HG02981 (cell line): ENCODE data around the gene EYA4.
"Not testable (repeated sequence)": the region's sequence is repeated elsewhere in the genome, so short reads cannot be mapped to it uniquely, and the experiment has no call there.

ENCODE experiments used
- ATAC-seq: cut with Tn5 transposase; IDR thresholded peaks from one replicate; pipeline ENCODE4 v1.9.1; 2021; ENCODE audit warnings: mild to moderate bottlenecking, moderate library complexity; ENCODE audit not compliant: unreplicated experiment

The EYA4 gene

DNA sequence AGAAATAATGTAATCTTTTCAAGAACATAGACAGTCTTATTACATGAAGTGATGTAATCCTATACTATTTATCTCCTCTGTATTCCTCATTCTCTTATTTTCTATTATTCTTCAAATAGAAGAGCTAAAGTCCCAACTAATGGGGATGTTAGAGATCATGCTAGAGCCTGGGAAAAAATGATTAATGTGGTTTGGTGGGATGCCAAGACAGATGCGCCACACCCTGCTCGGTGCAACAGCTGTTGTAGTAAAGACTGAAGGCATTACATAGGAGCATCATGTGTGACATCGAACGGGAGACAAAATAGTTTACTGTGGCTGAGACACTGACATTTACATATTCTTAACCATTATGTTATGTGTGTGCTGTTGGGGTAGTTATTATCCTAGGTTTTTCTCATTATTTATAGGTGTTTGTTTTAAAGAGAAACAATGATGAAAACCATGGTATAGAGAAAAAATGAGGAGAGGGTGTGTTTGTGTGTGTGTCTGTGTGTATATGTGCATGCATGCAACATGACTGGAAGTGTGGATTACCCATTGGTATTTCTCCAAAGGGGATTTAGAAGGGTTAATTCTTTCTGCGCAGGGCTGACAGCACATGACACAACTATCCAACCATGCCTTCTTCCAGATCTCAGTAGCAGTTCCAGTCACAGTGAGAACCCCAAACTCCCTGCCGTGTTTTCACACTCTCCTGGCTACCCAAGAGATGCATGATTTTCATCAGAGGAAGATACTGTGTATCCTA is 155.3 kb downstream of the EYA4 start:
- no peak for ATAC-seq

DNA sequence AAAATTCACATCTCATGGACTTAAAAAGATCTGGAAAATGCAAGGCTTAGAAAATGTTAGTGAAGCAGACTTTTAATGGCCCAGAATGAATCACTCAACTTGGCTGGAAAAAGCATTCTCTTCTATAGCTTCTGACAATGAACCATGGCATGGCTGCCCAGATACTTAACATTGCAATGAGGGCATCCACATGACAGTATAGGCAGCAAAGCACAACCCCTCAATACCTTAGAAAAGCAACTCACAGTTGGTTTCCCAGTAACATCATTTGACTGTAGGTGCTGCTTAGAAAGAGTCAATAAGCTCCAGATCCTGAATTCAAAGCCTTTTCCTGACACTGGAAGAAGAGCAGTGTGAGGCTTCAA is 155.8 kb downstream of the EYA4 start:
- ATAC-seq, result no peak

GRCh38 chr6:133397601-133398000 is 156.4 kb downstream of the EYA4 start:
- ATAC-seq, result not testable (repeated sequence)

DNA sequence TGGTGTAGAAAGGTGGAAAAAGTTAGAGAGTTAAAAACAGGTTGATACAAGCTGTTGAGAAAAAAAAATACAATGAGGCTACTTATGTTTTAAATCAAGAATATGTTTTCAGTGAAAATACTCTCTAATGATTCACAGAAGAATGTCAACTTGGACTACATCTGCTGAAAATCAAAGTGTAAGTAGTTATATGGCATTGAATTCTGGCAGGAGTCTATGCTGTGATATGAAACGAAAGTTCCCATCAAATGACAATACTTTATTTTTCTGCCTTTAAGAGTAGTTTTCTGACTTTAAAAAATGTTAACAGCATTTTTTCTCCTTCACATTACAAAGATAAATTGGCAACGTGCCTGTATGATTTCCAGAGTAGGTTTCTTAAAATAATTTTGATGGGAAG is 158.3 kb downstream of the EYA4 start:
- ATAC-seq, result no peak

- no peak for ATAC-seq
Observed at GRCh38 chr6:133404151-133404550, 163.0 kb downstream of the EYA4 start.

DNA sequence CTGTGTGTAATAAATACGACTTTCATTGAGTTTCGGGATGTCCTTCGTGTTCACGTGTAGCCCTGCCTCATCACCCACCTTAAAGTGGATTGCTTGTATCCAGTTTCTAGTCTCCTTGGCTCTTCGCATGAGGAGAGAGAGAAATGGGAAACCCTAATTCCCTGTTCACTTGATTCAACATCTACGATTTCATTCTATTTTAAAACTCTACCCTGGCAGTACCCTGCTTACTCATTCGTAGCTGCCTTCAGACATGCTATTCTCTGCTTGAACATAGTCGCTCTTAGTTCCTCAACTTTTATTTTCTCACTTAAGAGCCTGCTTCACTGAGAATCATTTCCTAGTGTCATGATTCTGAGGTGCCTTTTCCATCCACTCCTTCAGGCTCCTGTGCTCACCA is 163.6 kb downstream of the EYA4 start:
- no peak for ATAC-seq

DNA sequence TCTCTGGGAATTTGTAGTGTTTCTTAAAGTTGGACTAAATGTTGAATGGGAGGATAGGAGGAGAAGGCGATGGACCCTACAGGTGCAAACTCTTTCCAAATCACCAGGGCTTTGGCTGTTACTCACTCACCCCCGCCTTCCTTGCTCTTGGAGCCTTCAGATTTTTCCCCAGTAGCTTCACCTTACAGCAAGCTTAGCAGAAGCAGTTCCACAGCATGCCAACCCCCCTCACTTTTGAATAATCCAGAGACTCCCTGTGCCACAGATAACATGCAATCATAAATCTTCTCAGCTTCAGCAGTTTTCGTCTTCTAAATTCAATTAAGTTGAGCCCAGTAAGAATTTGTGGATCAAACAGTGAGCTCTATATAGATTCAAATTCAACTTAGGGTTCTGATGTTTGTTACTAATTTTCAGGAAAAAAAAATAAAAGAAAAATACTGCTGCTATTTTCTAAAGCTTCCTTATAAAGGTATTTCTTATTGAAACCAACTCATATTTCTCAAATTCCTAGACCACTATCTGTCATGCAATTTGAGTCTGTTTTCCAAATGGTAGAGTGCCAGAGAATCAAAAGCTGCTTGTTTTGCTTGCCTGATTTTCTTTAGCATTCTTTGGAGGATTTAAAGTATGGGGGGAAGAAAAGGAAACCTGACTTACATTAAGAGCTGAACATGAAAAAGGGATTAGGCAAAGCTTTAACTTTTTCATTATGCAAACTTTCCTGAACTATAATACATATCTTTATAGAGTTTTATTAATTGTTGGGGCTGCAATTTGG is 166.4 kb downstream of the EYA4 start:
- no peak for ATAC-seq

DNA sequence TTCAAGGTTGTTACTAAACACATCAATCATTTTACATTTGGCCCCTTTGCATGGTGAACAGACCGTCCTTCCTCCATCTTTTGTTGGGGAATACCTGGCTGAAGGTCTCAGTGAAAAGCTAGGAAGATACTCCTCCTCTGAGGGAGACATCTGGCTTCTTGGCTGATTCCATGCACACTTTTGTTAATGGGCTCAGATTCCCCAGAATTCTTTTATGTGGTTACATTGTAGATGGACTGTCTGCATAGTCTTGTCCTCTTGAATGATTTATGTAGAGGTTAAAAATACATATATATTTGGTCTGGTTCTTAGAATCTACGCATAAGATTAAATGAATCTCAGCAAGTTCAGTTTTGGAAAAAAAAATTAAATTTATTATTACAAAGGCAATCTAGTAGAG is 167.0 kb downstream of the EYA4 start:
- ATAC-seq, result no peak

DNA sequence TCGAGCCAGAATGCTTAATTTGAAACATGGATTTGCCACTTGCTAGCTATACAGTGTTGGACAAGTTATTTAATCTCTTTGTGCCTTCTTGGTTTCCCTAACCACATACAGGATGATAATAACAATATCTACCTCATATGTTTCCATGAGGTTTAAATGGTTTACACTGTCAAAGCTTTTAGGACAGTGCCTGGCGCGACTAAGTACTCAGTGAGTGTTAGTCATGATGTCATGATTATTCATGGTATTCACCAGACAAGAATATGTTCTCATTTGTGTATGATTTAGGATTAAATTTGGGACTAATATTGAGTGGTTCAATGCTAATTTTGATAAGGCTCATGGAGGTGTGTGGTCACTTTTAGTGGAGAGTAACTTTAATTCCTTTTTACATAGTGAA is 167.4 kb downstream of the EYA4 start:
- ATAC-seq, result no peak

- ATAC-seq, result no peak
Observed at GRCh38 chr6:133410638-133411435, 169.7 kb downstream of the EYA4 start.

- ATAC-seq, result no peak
Observed at GRCh38 chr6:133411757-133412156, 170.6 kb downstream of the EYA4 start.

DNA sequence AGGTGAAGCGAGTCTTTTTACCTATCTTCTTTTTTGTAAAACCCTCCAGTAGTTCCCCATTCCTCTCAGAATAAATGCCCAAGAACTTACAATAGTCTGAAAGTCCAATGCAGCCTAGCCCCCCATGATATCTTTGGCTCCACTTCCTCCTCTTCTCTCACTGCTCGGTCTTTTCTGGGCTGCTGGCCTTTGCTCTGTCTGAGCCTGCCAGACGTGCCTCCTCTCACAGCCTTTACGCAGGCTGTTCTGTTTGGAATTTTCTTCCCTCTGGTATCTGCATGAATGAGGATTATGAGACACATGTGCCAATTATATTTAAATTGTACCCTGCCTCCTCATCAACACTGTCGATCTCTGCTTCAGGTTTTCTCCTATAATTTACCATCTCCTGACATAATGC is 174.1 kb downstream of the EYA4 start:
- ATAC-seq, result no peak

DNA sequence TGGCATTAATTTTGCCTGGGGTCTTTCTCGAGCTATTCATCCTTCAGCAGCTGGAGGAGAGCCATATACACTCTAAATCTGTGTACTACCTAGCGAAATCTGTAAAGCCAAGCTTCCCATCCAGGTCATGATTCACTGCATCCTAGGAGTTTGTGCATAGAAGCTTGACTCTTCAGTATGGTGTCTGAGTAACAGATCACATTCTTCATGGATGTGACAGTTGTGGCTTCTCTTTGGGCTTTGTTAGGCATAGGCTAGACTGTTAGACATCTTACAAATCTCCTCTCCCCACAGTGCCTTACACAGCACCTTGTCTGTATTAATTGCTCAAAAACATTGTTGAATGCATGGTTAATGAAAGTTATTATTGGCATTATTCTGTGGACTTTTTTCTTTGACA is 177.0 kb downstream of the EYA4 start:
- ATAC-seq, result no peak

DNA sequence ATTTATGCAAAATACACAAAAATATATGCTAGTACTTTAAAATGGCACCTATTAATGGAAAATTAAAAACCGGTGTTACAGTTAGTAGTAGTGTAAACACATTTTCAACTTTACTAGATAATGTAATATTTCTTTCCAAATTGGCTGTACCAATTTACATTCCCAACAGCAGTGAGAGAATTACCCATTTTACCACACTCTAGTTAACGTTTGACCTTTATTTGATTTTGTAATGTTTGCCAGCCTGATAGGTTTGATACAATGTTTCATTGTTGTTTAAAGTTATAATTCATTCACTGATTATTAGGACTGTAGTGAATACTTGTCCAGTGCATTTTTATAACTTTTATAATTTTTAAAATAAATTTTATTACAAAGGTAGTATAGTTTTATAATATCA is 182.1 kb downstream of the EYA4 start:
- ATAC-seq, result no peak

DNA sequence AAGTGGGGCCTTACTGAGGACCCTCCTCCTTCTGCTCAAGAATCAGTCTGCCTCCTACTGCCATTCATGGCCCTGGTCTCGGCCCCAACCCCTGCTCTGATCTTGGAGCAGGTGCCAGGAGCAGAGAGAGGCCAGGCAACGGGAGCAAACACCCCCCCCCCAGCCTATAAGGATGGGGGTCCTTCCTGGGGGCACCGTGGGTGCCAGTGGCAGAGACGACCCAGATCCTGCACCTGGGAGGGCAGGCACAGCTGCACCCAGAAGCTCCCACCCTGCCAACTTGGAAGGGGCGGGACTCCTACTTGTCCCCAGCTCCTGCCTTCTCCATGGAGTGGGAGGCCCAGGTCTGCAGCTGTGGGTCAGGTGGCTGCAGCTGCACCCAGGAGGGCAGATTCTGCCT is 183.2 kb downstream of the EYA4 start:
- ATAC-seq, result no peak

GRCh38 chr6:133426038-133426437 is 184.9 kb downstream of the EYA4 start:
- no peak for ATAC-seq

DNA sequence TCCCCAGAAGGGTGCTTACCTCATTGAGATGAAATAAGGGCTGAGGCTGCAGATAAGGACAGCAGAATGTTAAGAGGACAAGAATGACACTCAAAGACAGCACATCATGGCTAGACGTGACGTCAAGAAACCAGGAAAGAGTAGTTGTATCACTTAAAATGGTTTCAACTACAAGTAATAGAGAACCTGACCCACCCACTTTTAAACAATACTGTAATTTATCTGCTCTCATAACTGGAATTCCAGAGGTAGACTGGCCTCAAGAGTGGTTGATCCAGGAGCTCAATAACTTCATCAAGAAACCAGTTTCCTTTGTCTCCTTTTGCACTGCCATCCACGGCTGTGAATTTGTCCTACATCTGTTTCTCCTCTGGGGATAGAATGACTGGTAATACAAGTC is 187.1 kb downstream of the EYA4 start:
- ATAC-seq, result no peak

DNA sequence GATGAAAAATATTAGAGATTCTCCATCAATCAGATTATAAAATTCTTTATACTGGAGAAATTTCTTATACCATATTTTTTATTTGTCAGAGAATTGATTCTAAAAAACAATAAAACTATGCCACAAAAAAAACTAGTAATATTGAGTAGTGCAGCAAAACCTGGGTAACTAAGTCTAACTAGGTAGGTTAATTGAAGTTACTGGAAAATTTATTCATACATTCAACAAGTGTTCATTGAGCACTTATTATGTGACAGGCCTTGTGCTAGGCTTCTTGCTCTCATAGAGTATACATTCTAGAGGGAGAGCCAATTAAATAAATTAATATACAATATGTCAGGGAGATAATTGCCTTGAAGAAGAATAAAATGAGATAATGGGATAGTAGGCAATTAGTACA is 189.4 kb downstream of the EYA4 start:
- ATAC-seq, result no peak

GRCh38 chr6:133431031-133431430 is 189.9 kb downstream of the EYA4 start:
- ATAC-seq, result no peak

GRCh38 chr6:133432021-133432989 is 191.1 kb downstream of the EYA4 start:
- ATAC-seq, result no peak
